Measurements from ENCODE around the gene FMNL1. TPM values are rescaled to one million over a fixed set of nuclear protein-coding genes. Genes with fewer than 3 reads are reported as not detected.

FMNL1 gene
- total and polyA plus RNA-seq, 8 donors = 4.5 to 34.5 (median 10.0) TPM

DNA sequence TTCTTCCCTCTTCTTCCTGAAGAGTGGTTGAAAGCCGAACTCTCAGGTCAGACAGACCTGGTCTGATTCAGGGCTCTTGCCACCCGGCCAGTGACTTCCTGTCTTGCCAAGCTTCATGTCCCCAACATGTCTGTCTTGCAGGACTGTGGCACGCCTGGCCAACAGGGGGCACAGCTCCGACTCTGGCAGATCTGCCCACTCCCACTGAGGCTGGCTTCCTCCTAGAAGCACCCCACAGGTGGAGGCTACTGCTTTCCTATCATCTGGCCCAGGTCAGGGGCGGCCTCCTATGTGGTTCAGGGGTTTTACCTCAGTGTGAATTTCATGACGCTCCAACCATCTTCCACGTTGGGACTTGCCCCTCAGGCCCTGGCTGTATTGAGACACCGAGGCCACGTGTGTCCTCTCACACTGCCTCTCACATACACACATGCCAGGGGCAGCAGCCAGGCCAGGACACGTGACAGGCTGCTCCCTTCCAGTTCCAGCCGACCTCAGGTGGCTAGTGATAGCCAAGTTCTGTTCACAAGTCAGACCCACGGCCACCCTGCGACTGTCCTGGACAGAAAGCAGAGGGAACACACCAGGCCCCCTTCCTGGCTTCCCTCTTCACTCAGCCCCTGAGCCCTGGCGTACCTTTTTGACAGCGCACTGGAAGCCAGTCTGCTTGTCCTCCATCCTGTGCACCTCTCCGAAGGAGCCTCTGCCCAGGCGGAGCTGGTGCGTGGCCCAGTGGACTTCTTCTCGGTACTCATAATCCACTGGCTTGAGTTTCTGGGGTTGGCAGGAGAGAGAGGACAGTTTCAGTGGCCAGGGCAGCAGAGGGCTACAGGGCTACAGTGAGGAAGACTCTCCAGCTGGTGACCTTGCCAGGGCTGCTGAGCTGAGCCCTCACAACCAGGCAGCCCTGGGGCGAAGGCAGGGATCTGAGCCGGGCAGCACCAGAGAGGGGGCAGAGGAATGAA lies 62.8 kb downstream of the FMNL1 start:
- TF ChIP-seq POLR2A (IDR thresholded peaks at IDR 0.05) = no peak
- TF ChIP-seq EP300 (IDR thresholded peaks at IDR 0.05) = no peak
- TF ChIP-seq POLR2AphosphoS5 (IDR thresholded peaks at IDR 0.05) = peak in 1 of 3 donors; percentile 27
- TF ChIP-seq, protein P1, sequence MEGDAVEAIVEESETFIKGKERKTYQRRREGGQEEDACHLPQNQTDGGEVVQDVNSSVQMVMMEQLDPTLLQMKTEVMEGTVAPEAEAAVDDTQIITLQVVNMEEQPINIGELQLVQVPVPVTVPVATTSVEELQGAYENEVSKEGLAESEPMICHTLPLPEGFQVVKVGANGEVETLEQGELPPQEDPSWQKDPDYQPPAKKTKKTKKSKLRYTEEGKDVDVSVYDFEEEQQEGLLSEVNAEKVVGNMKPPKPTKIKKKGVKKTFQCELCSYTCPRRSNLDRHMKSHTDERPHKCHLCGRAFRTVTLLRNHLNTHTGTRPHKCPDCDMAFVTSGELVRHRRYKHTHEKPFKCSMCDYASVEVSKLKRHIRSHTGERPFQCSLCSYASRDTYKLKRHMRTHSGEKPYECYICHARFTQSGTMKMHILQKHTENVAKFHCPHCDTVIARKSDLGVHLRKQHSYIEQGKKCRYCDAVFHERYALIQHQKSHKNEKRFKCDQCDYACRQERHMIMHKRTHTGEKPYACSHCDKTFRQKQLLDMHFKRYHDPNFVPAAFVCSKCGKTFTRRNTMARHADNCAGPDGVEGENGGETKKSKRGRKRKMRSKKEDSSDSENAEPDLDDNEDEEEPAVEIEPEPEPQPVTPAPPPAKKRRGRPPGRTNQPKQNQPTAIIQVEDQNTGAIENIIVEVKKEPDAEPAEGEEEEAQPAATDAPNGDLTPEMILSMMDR (IDR thresholded peaks at IDR 0.05) = peak in 1 of 7 experiments; percentile 5
- peaks cover 45 to 93% (median 84%) of the 10 kb centered on the region in 4 donors for H3K36me3 ChIP-seq
- no peaks in the 10 kb centered on the region for H3K27me3 ChIP-seq
- intact Hi-C loops (cut with DNase I; ENCODE audit: low total_unique reads) = no loop called here
- H3K9me3 ChIP-seq = no peaks in the 10 kb centered on the region
- WGBS, 5 donors = 71 to 77% (median 73%) methylated on average over 19 to 21 of the region's 21 CpGs
- DNase-seq = peak; percentile 22 to 68
- no peak overlapping the region for H3K4me3 ChIP-seq
- peak overlapping the region; percentile 23 to 88 (median 63) for H3K27ac ChIP-seq
- H3K4me1 ChIP-seq = peaks cover 28 to 74% (median 51%) of the 10 kb centered on the region in 4 donors

DNA sequence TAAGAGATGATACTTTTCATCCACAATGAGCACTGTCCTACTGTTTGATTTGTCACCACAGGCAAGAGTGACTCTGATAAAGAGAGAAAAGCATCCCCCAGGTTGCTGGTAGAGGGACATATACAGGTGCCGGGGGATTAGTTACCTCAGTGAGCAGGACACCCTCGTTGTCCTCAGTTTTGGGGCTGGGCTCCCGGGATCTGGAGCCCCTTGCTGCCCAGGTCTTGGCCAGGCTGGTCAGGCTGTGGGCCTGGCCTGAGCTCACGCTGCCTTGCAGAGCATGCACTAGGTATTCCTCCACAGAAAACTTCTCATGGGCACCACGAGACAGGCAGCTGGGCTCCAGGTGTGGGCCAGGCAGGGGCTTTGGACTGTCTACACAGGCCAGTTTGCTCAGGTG lies 64.6 kb downstream of the FMNL1 start:
- no peaks in the 10 kb centered on the region for H3K9me3 ChIP-seq
- WGBS, 5 donors = 76 to 90% (median 79%) methylated on average over 5 of the region's 5 CpGs
- no peak overlapping the region for H3K4me3 ChIP-seq
- no peak for TF ChIP-seq POLR2A (IDR thresholded peaks at IDR 0.05)
- TF ChIP-seq POLR2AphosphoS5 (IDR thresholded peaks at IDR 0.05) = no peak
- TF ChIP-seq, protein P1 (IDR thresholded peaks at IDR 0.05) = no peak
- no peak for TF ChIP-seq EP300 (IDR thresholded peaks at IDR 0.05)
- intact Hi-C loops (cut with DNase I; ENCODE audit: low total_unique reads) = no loop called here
- no peak for DNase-seq
- H3K4me1 ChIP-seq = peaks cover 46 to 84% (median 70%) of the 10 kb centered on the region in 4 donors
- H3K36me3 ChIP-seq = peaks cover 54 to 86% (median 82%) of the 10 kb centered on the region in 4 donors
- H3K27me3 ChIP-seq = no peaks in the 10 kb centered on the region
- peak overlapping the region in 3 of 5 donors; percentile 34 to 88 (median 85) for H3K27ac ChIP-seq

DNA sequence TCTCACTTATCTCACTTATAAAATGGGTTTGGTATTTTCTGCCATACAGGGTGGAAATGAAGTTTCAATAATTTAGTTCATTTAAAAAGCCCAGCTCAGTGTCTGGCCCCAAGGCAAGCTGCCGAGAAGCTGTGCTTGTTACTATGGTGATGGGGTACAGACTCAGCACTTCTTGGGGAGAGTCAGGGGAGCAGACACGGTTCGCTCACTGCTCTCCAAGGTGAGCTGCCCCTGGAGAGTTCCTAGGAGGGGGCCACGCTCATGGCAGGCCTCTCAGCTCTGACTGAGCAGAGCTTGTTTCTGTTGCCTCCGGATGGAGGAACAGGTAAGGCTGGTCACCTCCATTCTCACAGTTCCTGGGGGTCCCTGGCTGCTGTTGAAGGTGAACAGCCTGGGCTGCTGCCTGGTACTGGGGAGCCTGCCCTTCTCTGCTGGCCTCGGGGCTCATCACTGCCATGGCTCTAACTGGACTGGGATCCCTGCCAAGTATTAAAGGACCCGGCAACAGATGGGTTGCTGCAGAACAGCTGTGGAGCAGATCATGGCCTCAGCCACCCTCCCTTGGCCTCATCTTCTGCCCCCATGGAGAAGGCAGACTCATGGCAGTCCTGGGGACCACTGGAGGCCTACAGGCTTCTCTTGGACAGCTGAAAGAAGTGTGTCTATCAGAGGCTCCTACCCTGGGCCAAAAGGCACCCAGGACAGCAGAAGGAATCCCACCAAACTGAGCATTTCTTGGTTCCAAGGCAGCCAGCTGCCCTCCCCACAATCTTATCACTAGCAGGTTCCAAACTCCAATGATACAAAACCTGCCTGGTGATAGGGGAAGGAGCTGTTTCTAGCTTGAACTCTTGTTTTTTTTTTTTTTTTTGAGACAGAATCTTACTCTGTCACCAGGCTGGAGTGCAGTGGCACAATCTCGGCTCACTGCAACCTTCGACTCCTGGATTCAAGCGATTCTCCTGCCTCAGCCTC lies 66.1 kb downstream of the FMNL1 start:
- TF ChIP-seq POLR2A (IDR thresholded peaks at IDR 0.05) (no peak), EP300 (IDR thresholded peaks at IDR 0.05) (no peak)
- TF ChIP-seq, protein P1 (IDR thresholded peaks at IDR 0.05) = no peak
- intact Hi-C loops (cut with DNase I; ENCODE audit: low total_unique reads) = no loop called here
- H3K9me3 ChIP-seq = no peaks in the 10 kb centered on the region
- no peak overlapping the region for H3K4me3 ChIP-seq
- peaks cover 61 to 93% (median 81%) of the 10 kb centered on the region in 4 donors for H3K4me1 ChIP-seq
- H3K36me3 ChIP-seq = peaks cover 50 to 75% (median 74%) of the 10 kb centered on the region in 4 donors
- WGBS, 5 donors = 46 to 53% (median 50%) methylated on average over 10 of the region's 10 CpGs
- H3K27ac ChIP-seq = peak overlapping the region; percentile 32 to 88 (median 85)
- peak in 1 of 2 donors; percentile 63 for DNase-seq
- no peaks in the 10 kb centered on the region for H3K27me3 ChIP-seq

DNA sequence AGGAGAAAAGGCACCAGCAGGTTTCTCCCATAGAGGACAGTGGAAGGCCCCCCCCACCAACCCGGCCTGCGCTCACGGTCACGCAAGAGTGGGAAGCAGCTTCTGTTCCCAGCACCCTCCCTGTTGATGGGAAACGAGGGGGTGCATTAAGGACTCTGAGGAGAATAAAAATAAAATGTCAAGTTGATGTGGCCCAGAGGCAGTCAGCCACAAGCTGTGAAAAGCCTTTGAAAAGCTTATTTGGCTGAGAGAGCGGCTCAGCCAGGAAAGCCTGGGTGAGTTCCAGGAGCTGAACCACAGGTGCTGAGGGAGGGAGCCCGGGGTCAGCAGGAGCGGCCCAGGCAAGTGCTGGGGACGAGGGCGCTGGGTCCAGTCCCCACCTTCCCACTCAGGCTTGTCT lies 67.1 kb downstream of the FMNL1 start:
- H3K9me3 ChIP-seq = no peaks in the 10 kb centered on the region
- TF ChIP-seq, protein P1 (IDR thresholded peaks at IDR 0.05) = no peak
- TF ChIP-seq POLR2AphosphoS5 (IDR thresholded peaks at IDR 0.05) = peak; percentile 61 to 85 (median 77)
- TF ChIP-seq EP300 (IDR thresholded peaks at IDR 0.05) = peak; percentile 92
- no peak for TF ChIP-seq POLR2A (IDR thresholded peaks at IDR 0.05)
- intact Hi-C loops (cut with DNase I; ENCODE audit: low total_unique reads) = no loop called here
- H3K27ac ChIP-seq = peak overlapping the region; percentile 31 to 88 (median 85)
- DNase-seq = peak; percentile 73 to 81
- peaks cover 66 to 93% (median 82%) of the 10 kb centered on the region in 4 donors for H3K4me1 ChIP-seq
- no peaks in the 10 kb centered on the region for H3K27me3 ChIP-seq
- 25 to 50% (median 41%) methylated on average over 10 of the region's 10 CpGs for WGBS, 5 donors
- H3K36me3 ChIP-seq = peaks cover 44 to 65% (median 64%) of the 10 kb centered on the region in 4 donors
- H3K4me3 ChIP-seq = no peak overlapping the region

All from stomach (tissue), 9 donors.